ENCODE measurements around the gene PEBP1. TPM values are rescaled to one million over a fixed set of nuclear protein-coding genes. Genes with fewer than 3 reads are reported as not detected.

PEBP1 gene
- total RNA-seq, 4 donors from 2014 or later: 98.1 to 182 (median 136) TPM

GRCh38 chr12:118101051-118101450 is 34.9 kb upstream of the PEBP1 start:
- H3K4me1 ChIP-seq: peaks cover 0 to 3% of the 10 kb centered on the region in 2 donors
- no peaks in the 10 kb centered on the region for H3K27me3 ChIP-seq
- TF ChIP-seq POLR2A (IDR thresholded peaks at IDR 0.05): no peak
- TF ChIP-seq, protein P1, sequence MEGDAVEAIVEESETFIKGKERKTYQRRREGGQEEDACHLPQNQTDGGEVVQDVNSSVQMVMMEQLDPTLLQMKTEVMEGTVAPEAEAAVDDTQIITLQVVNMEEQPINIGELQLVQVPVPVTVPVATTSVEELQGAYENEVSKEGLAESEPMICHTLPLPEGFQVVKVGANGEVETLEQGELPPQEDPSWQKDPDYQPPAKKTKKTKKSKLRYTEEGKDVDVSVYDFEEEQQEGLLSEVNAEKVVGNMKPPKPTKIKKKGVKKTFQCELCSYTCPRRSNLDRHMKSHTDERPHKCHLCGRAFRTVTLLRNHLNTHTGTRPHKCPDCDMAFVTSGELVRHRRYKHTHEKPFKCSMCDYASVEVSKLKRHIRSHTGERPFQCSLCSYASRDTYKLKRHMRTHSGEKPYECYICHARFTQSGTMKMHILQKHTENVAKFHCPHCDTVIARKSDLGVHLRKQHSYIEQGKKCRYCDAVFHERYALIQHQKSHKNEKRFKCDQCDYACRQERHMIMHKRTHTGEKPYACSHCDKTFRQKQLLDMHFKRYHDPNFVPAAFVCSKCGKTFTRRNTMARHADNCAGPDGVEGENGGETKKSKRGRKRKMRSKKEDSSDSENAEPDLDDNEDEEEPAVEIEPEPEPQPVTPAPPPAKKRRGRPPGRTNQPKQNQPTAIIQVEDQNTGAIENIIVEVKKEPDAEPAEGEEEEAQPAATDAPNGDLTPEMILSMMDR (IDR thresholded peaks at IDR 0.05): no peak
- no peak overlapping the region for H3K4me3 ChIP-seq
- no peak overlapping the region for H3K27ac ChIP-seq
- H3K9me3 ChIP-seq: no peaks in the 10 kb centered on the region
- DNase-seq: no peak
- no peaks in the 10 kb centered on the region for H3K36me3 ChIP-seq
- intact Hi-C loops (cut with DNase I; ENCODE audit: low total_unique reads): no loop called here

DNA sequence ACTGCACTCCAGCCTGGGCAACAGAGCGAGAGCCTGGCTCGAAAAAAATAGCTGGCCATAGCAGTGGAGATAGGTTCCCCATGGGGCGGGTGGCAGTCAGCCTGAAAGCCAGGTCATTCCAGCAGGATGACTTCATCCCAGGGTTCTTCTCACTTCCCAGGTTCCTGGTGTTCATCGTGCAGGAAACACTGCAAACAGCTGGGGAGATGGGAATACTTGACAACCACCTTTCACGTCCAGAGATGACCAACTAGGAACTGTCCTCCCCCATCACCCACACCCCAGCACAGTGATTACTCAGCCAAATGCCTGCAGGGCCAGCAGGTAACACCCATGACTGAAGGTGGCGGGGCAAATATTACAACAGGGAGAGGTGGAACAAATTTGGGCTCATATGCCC is 33.9 kb upstream of the PEBP1 start:
- intact Hi-C loops (cut with DNase I; ENCODE audit: low total_unique reads): no loop called here

GRCh38 chr12:118102609-118103008 is 33.3 kb upstream of the PEBP1 start:
- Histone ChIP-seq H3K9me3 (no peaks in the 10 kb centered on the region), H3K27ac (no peak overlapping the region), H3K4me3 (peak overlapping the region; percentile 43 to 78), H3K36me3 (no peaks in the 10 kb centered on the region), H3K27me3 (no peaks in the 10 kb centered on the region), H3K4me1 (peaks cover 0 to 3% of the 10 kb centered on the region in 2 donors)
- no peak for DNase-seq
- TF ChIP-seq POLR2A (IDR thresholded peaks at IDR 0.05): no peak
- intact Hi-C loops (cut with DNase I; ENCODE audit: low total_unique reads): no loop called here

More for the DNA sequence above, 33.9 kb upstream of the PEBP1 start:
- H3K4me1 ChIP-seq: peaks cover 0 to 3% of the 10 kb centered on the region in 2 donors
- no peaks in the 10 kb centered on the region for H3K36me3 ChIP-seq
- DNase-seq: no peak
- no peaks in the 10 kb centered on the region for H3K27me3 ChIP-seq
- no peak for TF ChIP-seq POLR2A (IDR thresholded peaks at IDR 0.05)
- TF ChIP-seq, protein P1 (IDR thresholded peaks at IDR 0.05): no peak
- H3K27ac ChIP-seq: no peak overlapping the region
- no peak overlapping the region for H3K4me3 ChIP-seq
- H3K9me3 ChIP-seq: no peaks in the 10 kb centered on the region

DNA sequence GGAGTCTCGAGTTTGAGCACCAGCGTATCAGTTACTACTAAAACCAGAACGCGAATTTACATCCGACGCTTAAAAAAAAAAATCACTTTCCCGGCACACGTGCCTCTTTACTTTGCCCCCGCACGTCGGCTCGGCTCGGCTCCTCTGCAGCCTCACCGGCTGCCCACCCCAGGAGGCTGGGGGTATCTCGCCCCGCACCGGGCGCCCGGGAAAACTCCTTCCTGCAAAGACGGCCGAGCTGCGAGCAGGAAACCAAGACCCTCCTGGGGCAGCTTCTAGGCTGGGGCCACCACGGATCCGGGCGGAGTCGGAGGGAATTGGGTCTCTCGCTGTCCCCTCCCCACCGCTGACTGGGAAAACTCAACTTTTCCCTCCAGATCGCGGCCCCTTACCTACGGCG is 32.7 kb upstream of the PEBP1 start:
- Histone ChIP-seq H3K27ac (peak overlapping the region; percentile 62 to 86), H3K27me3 (no peaks in the 10 kb centered on the region), H3K36me3 (no peaks in the 10 kb centered on the region), H3K4me3 (peak overlapping the region; percentile 43 to 78), H3K9me3 (no peaks in the 10 kb centered on the region), H3K4me1 (peaks cover 0 to 3% of the 10 kb centered on the region in 2 donors)
- TF ChIP-seq POLR2A (IDR thresholded peaks at IDR 0.05): no peak
- TF ChIP-seq, protein P1 (IDR thresholded peaks at IDR 0.05): no peak
- intact Hi-C loops (cut with DNase I; ENCODE audit: low total_unique reads): no loop called here
- DNase-seq: peak in 1 of 2 donors; percentile 26

GRCh38 chr12:118103601-118104382 is 32.1 kb upstream of the PEBP1 start, which contains the start of gene VSIG10:
TSS of gene VSIG10 (minus strand) at chr12:118104011. CDS start at chr12:118103671, 340 bp downstream.
- Histone ChIP-seq H3K27me3 (no peaks in the 10 kb centered on the region), H3K27ac (peak within 1 kb of the TSS; percentile 62 to 86), H3K4me1 (peaks cover 0 to 3% of the 10 kb centered on the region in 2 donors), H3K9me3 (no peaks in the 10 kb centered on the region), H3K36me3 (no peaks in the 10 kb centered on the region), H3K4me3 (peak within 1 kb of the TSS; percentile 43 to 78)
- TF ChIP-seq, protein P1 (IDR thresholded peaks at IDR 0.05): peak in 1 of 4 experiments; percentile 8
- peak; percentile 35 to 71 for TF ChIP-seq POLR2A (IDR thresholded peaks at IDR 0.05)
- intact Hi-C loops (cut with DNase I; ENCODE audit: low total_unique reads): no loop called here
- DNase-seq: peak; percentile 67 to 72
